ENCODE results near the gene EIF5A2.
"Not testable (repeated sequence)": the region's sequence is repeated elsewhere in the genome, so short reads cannot be mapped to it uniquely, and the experiment has no call there.

EIF5A2 gene

GRCh38 chr3:170908235-170909116 lies at the start of gene EIF5A2:
EIF5A2 (minus strand) TSS chr3:170908637; CDS start chr3:170907806, 831 bp downstream.
- DNase-seq (ENCODE audit: insufficient read length, low spot score) (peak; percentile 79), FAIRE-seq (peak; percentile 77)

- no peak for FAIRE-seq
- DNase-seq (ENCODE audit: insufficient read length, low spot score) = no peak
Measured at GRCh38 chr3:170956647-170957046, 48.2 kb upstream of the EIF5A2 start.

GRCh38 chr3:170953736-170954135 lies 45.3 kb upstream of the EIF5A2 start:
- no peak for DNase-seq (ENCODE audit: insufficient read length, low spot score)
- no peak for FAIRE-seq

- no peak for DNase-seq (ENCODE audit: insufficient read length, low spot score)
- no peak for FAIRE-seq
Measured at GRCh38 chr3:170953229-170953628, 44.8 kb upstream of the EIF5A2 start.

GRCh38 chr3:170949211-170949610 lies 40.8 kb upstream of the EIF5A2 start:
- DNase-seq (ENCODE audit: insufficient read length, low spot score) = no peak
- FAIRE-seq = no peak

- no peak for DNase-seq (ENCODE audit: insufficient read length, low spot score)
- FAIRE-seq = no peak
Measured at GRCh38 chr3:170947018-170947769, 38.8 kb upstream of the EIF5A2 start.

- FAIRE-seq = no peak
Measured at GRCh38 chr3:170942011-170942410, 33.6 kb upstream of the EIF5A2 start.

GRCh38 chr3:170941551-170941950 lies 33.1 kb upstream of the EIF5A2 start:
- FAIRE-seq = no peak

More at GRCh38 chr3:170942011-170942410, 33.6 kb upstream of the EIF5A2 start:
- no peak for DNase-seq (ENCODE audit: insufficient read length, low spot score)

GRCh38 chr3:170933039-170933438 lies 24.6 kb upstream of the EIF5A2 start:
- DNase-seq (ENCODE audit: insufficient read length, low spot score); FAIRE-seq: not testable (repeated sequence)

More at GRCh38 chr3:170941551-170941950, 33.1 kb upstream of the EIF5A2 start:
- DNase-seq (ENCODE audit: insufficient read length, low spot score) = no peak

GRCh38 chr3:170923553-170923952 lies 15.1 kb upstream of the EIF5A2 start:
- not testable (repeated sequence) for FAIRE-seq; DNase-seq (ENCODE audit: insufficient read length, low spot score)

- DNase-seq (ENCODE audit: insufficient read length, low spot score) (no peak), FAIRE-seq (no peak)
Measured at GRCh38 chr3:170918715-170919114, 10.3 kb upstream of the EIF5A2 start.

GRCh38 chr3:170914690-170915089 lies 6.3 kb upstream of the EIF5A2 start:
- FAIRE-seq = no peak
- DNase-seq (ENCODE audit: insufficient read length, low spot score) = no peak

- FAIRE-seq (no peak), DNase-seq (ENCODE audit: insufficient read length, low spot score) (no peak)
Measured at GRCh38 chr3:170914212-170914611, 5.8 kb upstream of the EIF5A2 start.

GRCh38 chr3:170911051-170911450 lies 2.6 kb upstream of the EIF5A2 start:
- DNase-seq (ENCODE audit: insufficient read length, low spot score) (no peak), FAIRE-seq (no peak)

- DNase-seq (ENCODE audit: insufficient read length, low spot score) (no peak), FAIRE-seq (no peak)
Measured at GRCh38 chr3:170910542-170910941, 2.1 kb upstream of the EIF5A2 start.

GRCh38 chr3:170909129-170909903 lies 879 bp upstream of the EIF5A2 start:
- DNase-seq (ENCODE audit: insufficient read length, low spot score) (no peak), FAIRE-seq (no peak)

- no peak for FAIRE-seq
Measured at GRCh38 chr3:170907637-170908234, 701 bp downstream of the EIF5A2 start.

GRCh38 chr3:170905862-170906261 lies 2.6 kb downstream of the EIF5A2 start:
- DNase-seq (ENCODE audit: insufficient read length, low spot score) (no peak), FAIRE-seq (no peak)

More at GRCh38 chr3:170907637-170908234, 701 bp downstream of the EIF5A2 start:
- DNase-seq (ENCODE audit: insufficient read length, low spot score) = peak; percentile 15

- no peak for DNase-seq (ENCODE audit: insufficient read length, low spot score)
- no peak for FAIRE-seq
Measured at GRCh38 chr3:170903123-170903522, 5.3 kb downstream of the EIF5A2 start.

GRCh38 chr3:170899455-170899854 lies 9.0 kb downstream of the EIF5A2 start:
- FAIRE-seq = no peak

More at GRCh38 chr3:170899455-170899854, 9.0 kb downstream of the EIF5A2 start:
- no peak for DNase-seq (ENCODE audit: insufficient read length, low spot score)
